WERI-Rb-1 (cell line): Measurements from ENCODE around the gene STARD6.
"Not testable (repeated sequence)": the region's sequence is repeated elsewhere in the genome, so short reads cannot be mapped to it uniquely, and the experiment has no call there.

Source experiments
- DNase-seq: peaks from one replicate; pipeline ENCODE4 v3.0.0-alpha.2; 2020
- H3K27ac ChIP-seq: fragments of 250-450 bp; sonication (Bioruptor Pico); 2 replicates; pipeline ENCODE4 v1.5.1; 2020; ENCODE audit warnings: mild to moderate bottlenecking, moderate library complexity
- H3K27me3 ChIP-seq: fragments of 250-450 bp; sonication (Bioruptor Pico); 2 replicates; pipeline ENCODE4 v1.5.1; 2021; ENCODE audit warnings: mild to moderate bottlenecking, low read depth, moderate library complexity; ENCODE audit not compliant: insufficient read depth, severe bottlenecking
- H3K36me3 ChIP-seq: fragments of 250-450 bp; sonication (Bioruptor Pico); 2 replicates; pipeline ENCODE4 v1.5.1; 2020; ENCODE audit warnings: mild to moderate bottlenecking, moderate library complexity
- H3K4me3 ChIP-seq: 2 replicates; pipeline ENCODE4 v1.5.1; 2011; ENCODE audit warnings: low read depth, mild to moderate bottlenecking, control low read depth, low read length
- H3K9me3 ChIP-seq: fragments of 250-450 bp; sonication (Bioruptor Pico); 2 replicates; pipeline ENCODE4 v1.5.1; 2021; ENCODE audit warnings: mild to moderate bottlenecking, moderate library complexity; ENCODE audit not compliant: severe bottlenecking
- TF ChIP-seq, protein P1 (sequence below): IDR thresholded peaks from 2 replicates; pipeline ENCODE4 v1.5.1; 2011; ENCODE audit warnings: low read depth, mild to moderate bottlenecking, control low read depth, inconsistent platforms, low read length

Gene STARD6

GRCh38 chr18:54316071-54316820 is 41.4 kb downstream of the STARD6 start:
- TF ChIP-seq, protein P1, sequence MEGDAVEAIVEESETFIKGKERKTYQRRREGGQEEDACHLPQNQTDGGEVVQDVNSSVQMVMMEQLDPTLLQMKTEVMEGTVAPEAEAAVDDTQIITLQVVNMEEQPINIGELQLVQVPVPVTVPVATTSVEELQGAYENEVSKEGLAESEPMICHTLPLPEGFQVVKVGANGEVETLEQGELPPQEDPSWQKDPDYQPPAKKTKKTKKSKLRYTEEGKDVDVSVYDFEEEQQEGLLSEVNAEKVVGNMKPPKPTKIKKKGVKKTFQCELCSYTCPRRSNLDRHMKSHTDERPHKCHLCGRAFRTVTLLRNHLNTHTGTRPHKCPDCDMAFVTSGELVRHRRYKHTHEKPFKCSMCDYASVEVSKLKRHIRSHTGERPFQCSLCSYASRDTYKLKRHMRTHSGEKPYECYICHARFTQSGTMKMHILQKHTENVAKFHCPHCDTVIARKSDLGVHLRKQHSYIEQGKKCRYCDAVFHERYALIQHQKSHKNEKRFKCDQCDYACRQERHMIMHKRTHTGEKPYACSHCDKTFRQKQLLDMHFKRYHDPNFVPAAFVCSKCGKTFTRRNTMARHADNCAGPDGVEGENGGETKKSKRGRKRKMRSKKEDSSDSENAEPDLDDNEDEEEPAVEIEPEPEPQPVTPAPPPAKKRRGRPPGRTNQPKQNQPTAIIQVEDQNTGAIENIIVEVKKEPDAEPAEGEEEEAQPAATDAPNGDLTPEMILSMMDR = no peak
- no peak for DNase-seq
- H3K4me3 ChIP-seq = no peak overlapping the region
- no peaks in the 10 kb centered on the region for H3K36me3 ChIP-seq
- no peaks in the 10 kb centered on the region for H3K27me3 ChIP-seq
- no peak overlapping the region for H3K27ac ChIP-seq
- H3K9me3 ChIP-seq = no peaks in the 10 kb centered on the region

- DNase-seq, H3K9me3 ChIP-seq: not testable (repeated sequence)
Observed at GRCh38 chr18:54309564-54309963, 48.1 kb downstream of the STARD6 start.

DNA sequence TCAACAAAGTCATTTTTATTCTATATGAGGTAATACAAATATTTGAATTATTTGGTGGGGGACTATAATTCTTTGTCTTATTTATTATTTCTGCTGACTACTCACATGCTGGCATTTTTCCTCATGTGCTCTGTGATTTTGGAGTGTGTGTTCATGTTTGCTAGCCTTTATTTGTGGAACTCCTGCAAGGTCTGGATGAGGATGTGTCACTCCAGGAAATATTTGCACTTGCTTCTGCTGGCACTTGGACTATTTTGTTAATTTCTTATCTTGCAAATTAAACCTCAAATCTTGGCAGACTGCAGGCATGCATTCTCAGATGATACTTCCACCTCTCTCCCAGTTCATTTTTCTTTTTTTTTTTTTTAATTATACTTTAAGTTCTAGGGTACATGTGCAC is 54.2 kb downstream of the STARD6 start:
- no peaks in the 10 kb centered on the region for H3K36me3 ChIP-seq
- peaks cover 5% of the 10 kb centered on the region for H3K9me3 ChIP-seq
- H3K27me3 ChIP-seq = no peaks in the 10 kb centered on the region
- TF ChIP-seq, protein P1 = no peak
- DNase-seq = no peak
- no peak overlapping the region for H3K27ac ChIP-seq
- no peak overlapping the region for H3K4me3 ChIP-seq

More at GRCh38 chr18:54309564-54309963, 48.1 kb downstream of the STARD6 start:
- H3K27ac ChIP-seq, H3K36me3 ChIP-seq, H3K4me3 ChIP-seq, H3K27me3 ChIP-seq: not testable (repeated sequence)

DNA sequence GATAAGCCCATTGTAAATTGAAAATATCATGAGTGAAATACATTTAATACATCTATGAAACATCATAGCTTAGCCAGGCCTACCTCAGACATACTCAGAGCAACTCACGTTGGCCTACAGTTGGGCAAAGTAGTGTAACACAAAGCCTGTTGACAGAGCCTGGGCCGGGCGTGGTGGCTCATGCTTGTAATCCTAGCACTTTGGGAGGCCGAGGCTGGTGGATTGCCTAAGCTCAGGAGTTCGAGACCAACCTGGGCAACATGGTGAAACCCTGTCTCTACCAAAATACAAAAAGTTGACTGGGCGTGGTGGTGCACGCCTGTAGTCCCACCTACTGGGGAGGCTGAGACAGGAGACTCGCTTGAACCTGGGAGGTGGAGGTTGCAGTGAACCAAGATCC is 58.7 kb downstream of the STARD6 start:
- H3K27me3 ChIP-seq, H3K27ac ChIP-seq, H3K9me3 ChIP-seq, H3K4me3 ChIP-seq, DNase-seq: not testable (repeated sequence)
- H3K36me3 ChIP-seq = peaks cover 10% of the 10 kb centered on the region

DNA sequence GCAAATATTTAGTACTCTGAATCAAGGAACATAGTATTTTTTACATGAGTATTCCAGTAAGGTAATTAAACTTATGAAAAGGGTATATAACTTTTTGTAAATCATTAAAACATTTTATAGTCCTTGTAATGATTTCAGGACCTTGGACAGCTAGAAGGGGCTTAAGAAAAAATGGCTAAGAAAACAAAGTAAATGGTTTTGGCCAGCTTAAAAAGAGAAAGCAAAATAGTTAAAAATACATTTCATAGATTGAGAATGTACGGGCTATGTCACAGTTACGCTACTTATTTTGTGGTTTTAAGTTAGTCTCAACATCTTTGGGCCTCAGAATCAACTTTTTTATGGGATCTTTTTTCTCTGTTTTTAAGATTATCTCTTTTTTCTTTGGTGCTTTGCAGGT is 61.6 kb downstream of the STARD6 start:
- no peaks in the 10 kb centered on the region for H3K27me3 ChIP-seq
- H3K27ac ChIP-seq = no peak overlapping the region
- H3K4me3 ChIP-seq = no peak overlapping the region
- no peak for DNase-seq
- peaks cover 17% of the 10 kb centered on the region for H3K36me3 ChIP-seq
- TF ChIP-seq, protein P1 = no peak
- H3K9me3 ChIP-seq = no peaks in the 10 kb centered on the region

DNA sequence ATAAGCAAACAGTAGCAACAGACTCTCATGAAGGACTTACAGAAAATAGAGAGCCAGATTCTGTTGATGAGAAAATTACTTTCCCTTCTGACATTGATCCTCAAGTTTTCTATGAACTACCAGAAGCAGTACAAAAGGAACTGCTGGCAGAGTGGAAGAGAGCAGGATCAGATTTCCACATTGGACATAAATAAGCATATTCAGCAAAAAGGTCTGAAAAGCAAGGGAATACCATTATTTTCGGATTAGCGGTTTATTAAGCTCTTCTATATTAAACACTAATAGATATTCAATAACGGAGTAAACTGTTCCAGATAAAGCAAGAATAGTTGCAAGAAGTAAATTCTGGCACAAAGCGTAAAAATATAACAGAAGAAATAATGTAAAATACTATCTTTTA is 63.4 kb downstream of the STARD6 start:
- Histone ChIP-seq H3K27me3 (no peaks in the 10 kb centered on the region), H3K4me3 (no peak overlapping the region), H3K36me3 (peaks cover 25% of the 10 kb centered on the region), H3K9me3 (no peaks in the 10 kb centered on the region), H3K27ac (no peak overlapping the region)
- TF ChIP-seq, protein P1 = no peak
- DNase-seq = no peak
